Measurements from ENCODE around the gene SGMS1. TPM values are rescaled to one million over a fixed set of nuclear protein-coding genes. Genes with fewer than 3 reads are reported as not detected.

SGMS1 gene
- total RNA-seq, 2 experiments from 2014 or later, result 24.8 to 25.2 TPM

DNA sequence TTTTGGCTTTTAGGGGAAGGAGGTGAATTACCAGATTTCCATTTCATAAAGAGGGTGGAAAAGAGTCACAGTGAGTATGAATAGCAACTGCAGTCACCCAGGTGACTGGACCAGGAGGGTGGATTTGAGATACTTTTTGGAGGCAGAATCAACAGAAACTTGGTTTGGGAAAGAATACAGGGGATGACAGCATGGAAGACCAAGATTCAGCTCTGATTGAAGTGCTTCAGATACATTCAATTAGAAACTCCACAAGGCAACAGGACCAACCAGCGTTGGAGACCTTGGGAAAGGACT lies 83.0 kb downstream of the SGMS1 start:
- intact Hi-C loops (cut with DNase I, micrococcal nuclease), result no loop called here
- Mint-ChIP-seq H3K9me3 (no peaks in the 10 kb centered on the region), H3K36me3 (ENCODE audit: low read depth) (no peaks in the 10 kb centered on the region), H3K27ac (no peak overlapping the region), H3K4me3 (no peak overlapping the region), H3K4me1 (ENCODE audit: low read depth) (peaks cover 81% of the 10 kb centered on the region), H3K27me3 (no peaks in the 10 kb centered on the region)
- Histone ChIP-seq H3K27me3 (ENCODE audit: control insufficient read depth in 1 of 2, insufficient read depth in 2 of 2, low read length in 2 of 2) (no peaks in the 10 kb centered on the region), H3K9me3 (ENCODE audit: control insufficient read depth in 1 of 2, insufficient read depth in 1 of 2, low read length in 2 of 2) (no peaks in the 10 kb centered on the region), H3K4me3 (ENCODE audit: low read length) (no peak overlapping the region), H3K36me3 (ENCODE audit: insufficient read depth, low read length) (no peaks in the 10 kb centered on the region), H3K27ac (ENCODE audit: low read depth in 1 of 2, low read length in 2 of 2) (no peak overlapping the region), H3K4me1 (ENCODE audit: insufficient read depth, low read length) (peaks cover 34% of the 10 kb centered on the region)
- ChIA-PET POLR2A (no interaction called here), CTCF (interaction anchor here (0.6 kb wide), 1 partner anchor 513 kb away, joined by 3 read pairs; no protein-coding TSS in a partner anchor)
- ATAC-seq (ENCODE audit: poor library complexity) (no peak), DNase-seq (no peak)
- TF ChIP-seq, protein P1, sequence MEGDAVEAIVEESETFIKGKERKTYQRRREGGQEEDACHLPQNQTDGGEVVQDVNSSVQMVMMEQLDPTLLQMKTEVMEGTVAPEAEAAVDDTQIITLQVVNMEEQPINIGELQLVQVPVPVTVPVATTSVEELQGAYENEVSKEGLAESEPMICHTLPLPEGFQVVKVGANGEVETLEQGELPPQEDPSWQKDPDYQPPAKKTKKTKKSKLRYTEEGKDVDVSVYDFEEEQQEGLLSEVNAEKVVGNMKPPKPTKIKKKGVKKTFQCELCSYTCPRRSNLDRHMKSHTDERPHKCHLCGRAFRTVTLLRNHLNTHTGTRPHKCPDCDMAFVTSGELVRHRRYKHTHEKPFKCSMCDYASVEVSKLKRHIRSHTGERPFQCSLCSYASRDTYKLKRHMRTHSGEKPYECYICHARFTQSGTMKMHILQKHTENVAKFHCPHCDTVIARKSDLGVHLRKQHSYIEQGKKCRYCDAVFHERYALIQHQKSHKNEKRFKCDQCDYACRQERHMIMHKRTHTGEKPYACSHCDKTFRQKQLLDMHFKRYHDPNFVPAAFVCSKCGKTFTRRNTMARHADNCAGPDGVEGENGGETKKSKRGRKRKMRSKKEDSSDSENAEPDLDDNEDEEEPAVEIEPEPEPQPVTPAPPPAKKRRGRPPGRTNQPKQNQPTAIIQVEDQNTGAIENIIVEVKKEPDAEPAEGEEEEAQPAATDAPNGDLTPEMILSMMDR (IDR thresholded peaks at IDR 0.05), result no peak

DNA sequence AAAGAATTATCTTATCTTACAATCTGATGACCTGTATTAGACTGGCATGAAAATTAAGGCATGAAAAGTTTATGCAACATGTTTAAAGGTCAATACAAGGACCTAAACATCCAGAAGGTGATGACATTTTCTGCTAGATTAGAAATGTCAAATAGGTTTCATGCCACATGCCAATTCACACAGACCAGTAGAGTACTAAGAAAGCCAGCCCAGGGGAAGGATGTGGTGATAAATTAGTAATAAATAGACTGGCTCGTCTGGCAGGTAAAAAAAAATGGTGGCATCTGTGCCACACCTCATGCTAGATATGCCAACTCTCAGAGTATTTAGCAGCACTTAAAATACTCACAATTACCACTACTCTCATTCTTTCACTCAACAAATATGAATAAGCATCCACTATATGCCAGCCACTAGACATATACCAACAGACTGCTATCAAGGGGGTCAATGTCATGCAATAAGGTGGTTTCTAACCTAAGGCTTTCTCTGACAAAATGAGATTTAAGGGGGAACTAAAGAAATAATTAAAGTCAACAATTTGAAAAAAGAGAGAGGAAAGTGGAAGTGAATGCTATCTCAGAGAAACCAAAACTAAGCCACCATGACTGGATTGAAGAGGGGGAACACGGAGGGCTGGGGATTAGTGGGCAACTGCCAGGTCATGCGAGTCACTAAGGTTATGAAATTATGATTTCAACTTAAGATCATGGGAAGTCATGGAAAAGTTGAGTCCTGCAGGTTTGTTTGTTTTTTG lies 83.5 kb downstream of the SGMS1 start:
- intact Hi-C loops (cut with DNase I, micrococcal nuclease), result no loop called here
- H3K27ac ChIP-seq (ENCODE audit: low read depth in 1 of 2, low read length in 2 of 2), result no peak overlapping the region
- CTCF ChIA-PET, result no interaction called here
- Mint-ChIP-seq H3K27ac (no peak overlapping the region), H3K27me3 (no peaks in the 10 kb centered on the region), H3K9me3 (no peaks in the 10 kb centered on the region), H3K36me3 (ENCODE audit: low read depth) (no peaks in the 10 kb centered on the region), H3K4me3 (no peak overlapping the region), H3K4me1 (ENCODE audit: low read depth) (peaks cover 78% of the 10 kb centered on the region)
- H3K4me1 ChIP-seq (ENCODE audit: insufficient read depth, low read length), result peaks cover 28% of the 10 kb centered on the region
- DNase-seq (peak in 1 of 14 experiments; percentile 39), ATAC-seq (ENCODE audit: poor library complexity) (no peak)
- H3K27me3 ChIP-seq (ENCODE audit: control insufficient read depth in 1 of 2, insufficient read depth in 2 of 2, low read length in 2 of 2), result no peaks in the 10 kb centered on the region
- H3K9me3 ChIP-seq (ENCODE audit: control insufficient read depth in 1 of 2, insufficient read depth in 1 of 2, low read length in 2 of 2), result no peaks in the 10 kb centered on the region
- H3K36me3 ChIP-seq (ENCODE audit: insufficient read depth, low read length), result no peaks in the 10 kb centered on the region
- TF ChIP-seq, protein P1 (IDR thresholded peaks at IDR 0.05), result no peak
- POLR2A ChIA-PET, result no interaction called here
- H3K4me3 ChIP-seq (ENCODE audit: low read length), result no peak overlapping the region

DNA sequence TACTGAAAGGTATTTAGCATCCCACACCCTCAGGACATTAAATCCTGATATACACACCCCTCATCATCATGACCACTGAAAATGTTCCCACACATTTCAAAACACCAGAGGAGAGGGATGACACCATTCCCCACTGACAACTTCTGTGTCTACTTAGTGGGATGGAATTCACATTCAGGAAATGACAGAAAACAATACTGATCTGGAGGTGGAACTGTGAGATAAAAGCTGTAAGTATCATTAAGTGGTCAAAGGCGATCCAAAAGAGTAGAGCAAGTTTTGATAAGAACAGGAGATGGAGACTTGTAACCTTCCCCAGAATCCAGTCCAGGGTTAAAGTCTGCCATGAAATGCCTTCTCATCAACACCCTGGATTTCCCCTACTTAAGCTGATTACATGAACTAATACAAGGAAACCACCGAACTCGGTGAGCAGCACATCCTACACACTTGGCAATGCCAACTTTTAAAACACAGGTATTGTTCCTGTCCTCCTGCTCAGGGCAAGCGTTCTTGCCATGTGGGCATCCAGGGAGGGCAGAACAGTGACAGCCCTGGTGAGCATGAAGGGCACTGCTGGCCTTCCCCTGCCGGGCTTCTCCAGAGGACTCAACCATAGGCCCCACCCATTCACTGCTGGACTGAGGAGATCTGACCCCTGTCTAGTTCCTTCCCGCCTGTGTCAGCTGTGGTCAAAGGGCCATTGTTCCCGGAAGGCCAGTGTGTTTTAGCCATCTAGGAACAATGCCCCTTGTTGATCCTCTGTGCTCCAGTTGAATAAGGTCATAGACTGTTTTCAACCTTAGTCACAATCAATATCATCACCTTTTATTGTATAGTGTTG lies 85.0 kb downstream of the SGMS1 start:
- Histone ChIP-seq H3K36me3 (ENCODE audit: insufficient read depth, low read length) (no peaks in the 10 kb centered on the region), H3K27ac (ENCODE audit: low read depth in 1 of 2, low read length in 2 of 2) (no peak overlapping the region), H3K4me3 (ENCODE audit: low read length) (no peak overlapping the region), H3K4me1 (ENCODE audit: insufficient read depth, low read length) (peaks cover 21% of the 10 kb centered on the region), H3K9me3 (ENCODE audit: control insufficient read depth in 1 of 2, insufficient read depth in 1 of 2, low read length in 2 of 2) (no peaks in the 10 kb centered on the region), H3K27me3 (ENCODE audit: control insufficient read depth in 1 of 2, insufficient read depth in 2 of 2, low read length in 2 of 2) (no peaks in the 10 kb centered on the region)
- Mint-ChIP-seq H3K36me3 (ENCODE audit: low read depth) (no peaks in the 10 kb centered on the region), H3K4me3 (no peak overlapping the region), H3K27ac (no peak overlapping the region), H3K27me3 (no peaks in the 10 kb centered on the region), H3K9me3 (no peaks in the 10 kb centered on the region), H3K4me1 (ENCODE audit: low read depth) (peaks cover 70% of the 10 kb centered on the region)
- no peak for ATAC-seq (ENCODE audit: poor library complexity)
- ChIA-PET POLR2A (no interaction called here), CTCF (no interaction called here)
- intact Hi-C loops (cut with DNase I, micrococcal nuclease), result no loop called here
- TF ChIP-seq, protein P1 (IDR thresholded peaks at IDR 0.05), result no peak
- DNase-seq, result peak in 2 of 14 experiments; percentile 24 to 39

All from CD4-positive, alpha-beta T cell (primary cell).